Measurements from ENCODE around the gene GRIN1. TPM values are rescaled to one million over a fixed set of nuclear protein-coding genes. Genes with fewer than 3 reads are reported as not detected.
"Not testable (repeated sequence)": the region's sequence is repeated elsewhere in the genome, so short reads cannot be mapped to it uniquely, and the experiment has no call there.

Gene GRIN1
- total and polyA plus RNA-seq, 8 donors: 0.08 to 0.53 (median 0.28) TPM; not detected in 2

- H3K4me1 ChIP-seq: peaks cover 8 to 18% (median 11%) of the 10 kb centered on the region in 3 donors
- ATAC-seq; H3K4me3 ChIP-seq; H3K27me3 ChIP-seq; intact Hi-C loops (cut with DNase I); DNase-seq; H3K9me3 ChIP-seq; H3K27ac ChIP-seq; H3K36me3 ChIP-seq; FAIRE-seq: not testable (repeated sequence)
- 85 to 92% methylated on average over 15 to 16 of the region's 16 CpGs for WGBS, 2 donors
Measured at GRCh38 chr9:137122796-137123467, 16.0 kb upstream of the GRIN1 start.

GRCh38 chr9:137123468-137123837, 15.5 kb upstream of the GRIN1 start:
- Histone ChIP-seq H3K27me3 (no peaks in the 10 kb centered on the region), H3K27ac (no peak overlapping the region), H3K4me1 (peaks cover 8 to 19% (median 11%) of the 10 kb centered on the region in 3 donors), H3K4me3 (no peak overlapping the region), H3K36me3 (no peaks in the 10 kb centered on the region), H3K9me3 (no peaks in the 10 kb centered on the region)
- ATAC-seq (no peak), DNase-seq (no peak), FAIRE-seq (no peak)
- TF ChIP-seq, protein P1, sequence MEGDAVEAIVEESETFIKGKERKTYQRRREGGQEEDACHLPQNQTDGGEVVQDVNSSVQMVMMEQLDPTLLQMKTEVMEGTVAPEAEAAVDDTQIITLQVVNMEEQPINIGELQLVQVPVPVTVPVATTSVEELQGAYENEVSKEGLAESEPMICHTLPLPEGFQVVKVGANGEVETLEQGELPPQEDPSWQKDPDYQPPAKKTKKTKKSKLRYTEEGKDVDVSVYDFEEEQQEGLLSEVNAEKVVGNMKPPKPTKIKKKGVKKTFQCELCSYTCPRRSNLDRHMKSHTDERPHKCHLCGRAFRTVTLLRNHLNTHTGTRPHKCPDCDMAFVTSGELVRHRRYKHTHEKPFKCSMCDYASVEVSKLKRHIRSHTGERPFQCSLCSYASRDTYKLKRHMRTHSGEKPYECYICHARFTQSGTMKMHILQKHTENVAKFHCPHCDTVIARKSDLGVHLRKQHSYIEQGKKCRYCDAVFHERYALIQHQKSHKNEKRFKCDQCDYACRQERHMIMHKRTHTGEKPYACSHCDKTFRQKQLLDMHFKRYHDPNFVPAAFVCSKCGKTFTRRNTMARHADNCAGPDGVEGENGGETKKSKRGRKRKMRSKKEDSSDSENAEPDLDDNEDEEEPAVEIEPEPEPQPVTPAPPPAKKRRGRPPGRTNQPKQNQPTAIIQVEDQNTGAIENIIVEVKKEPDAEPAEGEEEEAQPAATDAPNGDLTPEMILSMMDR (IDR thresholded peaks at IDR 0.05): no peak
- intact Hi-C loops (cut with DNase I): no loop called here
- 64 to 72% methylated on average over 5 of the region's 5 CpGs for WGBS, 2 donors

- not testable (repeated sequence) for FAIRE-seq, H3K9me3 ChIP-seq
- WGBS, 2 donors: 91 to 94% methylated on average over 5 of the region's 5 CpGs
Measured at GRCh38 chr9:137123952-137124462, 14.9 kb upstream of the GRIN1 start.

DNA sequence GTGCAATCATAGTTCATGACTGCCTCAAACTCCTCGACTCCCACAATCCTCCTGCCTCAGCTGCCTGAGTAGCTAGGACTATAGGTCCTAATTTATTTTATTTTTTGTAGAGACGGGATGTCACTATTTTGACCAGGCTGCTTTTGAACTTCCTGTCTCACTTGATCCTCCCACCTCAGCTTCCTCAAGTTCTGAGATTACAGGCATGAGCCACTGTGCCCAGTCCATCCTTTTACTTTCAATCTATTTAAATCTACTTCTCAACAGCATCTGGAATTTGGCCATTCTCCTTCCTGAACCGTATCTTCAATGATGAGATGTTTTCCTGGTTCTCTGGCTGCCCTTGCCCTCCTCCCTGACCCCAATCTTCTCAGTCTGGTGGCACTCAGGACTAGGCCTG, 12.2 kb upstream of the GRIN1 start:
- peak overlapping the region; percentile 75 to 90 (median 84) for H3K27ac ChIP-seq
- TF ChIP-seq, protein P1 (IDR thresholded peaks at IDR 0.05): no peak
- H3K4me3 ChIP-seq: peak overlapping the region; percentile 8 to 79 (median 40)
- H3K9me3 ChIP-seq: no peaks in the 10 kb centered on the region
- 11 to 18% methylated on average over 3 of the region's 3 CpGs for WGBS, 2 donors
- H3K4me1 ChIP-seq: peaks cover 8 to 19% (median 11%) of the 10 kb centered on the region in 3 donors
- no peak for FAIRE-seq
- ATAC-seq: no peak
- intact Hi-C loops (cut with DNase I): no loop called here
- no peaks in the 10 kb centered on the region for H3K36me3 ChIP-seq
- no peaks in the 10 kb centered on the region for H3K27me3 ChIP-seq
- DNase-seq: no peak

More at GRCh38 chr9:137123952-137124462, 14.9 kb upstream of the GRIN1 start:
- H3K4me3 ChIP-seq; H3K36me3 ChIP-seq; H3K27me3 ChIP-seq; ATAC-seq; intact Hi-C loops (cut with DNase I); H3K27ac ChIP-seq; DNase-seq: not testable (repeated sequence)
- H3K4me1 ChIP-seq: peaks cover 8 to 19% (median 11%) of the 10 kb centered on the region in 3 donors

- Histone ChIP-seq H3K36me3 (no peaks in the 10 kb centered on the region), H3K27ac (peak overlapping the region; percentile 75 to 90 (median 84)), H3K4me3 (peak overlapping the region; percentile 61 to 82 (median 74)), H3K9me3 (no peaks in the 10 kb centered on the region), H3K4me1 (peaks cover 8 to 19% (median 11%) of the 10 kb centered on the region in 3 donors), H3K27me3 (no peaks in the 10 kb centered on the region)
- intact Hi-C loops (cut with DNase I): no loop called here
- TF ChIP-seq, protein P1 (IDR thresholded peaks at IDR 0.05): no peak
- 4% methylated on average over 24 of the region's 24 CpGs for WGBS, 2 donors
- FAIRE-seq: no peak
- peak; percentile 60 to 77 (median 65) for ATAC-seq
- DNase-seq: peak; percentile 68 to 86 (median 77)
Measured at GRCh38 chr9:137127301-137128157, 11.4 kb upstream of the GRIN1 start.
